22Rv1 (cell line): Measurements from ENCODE around the gene ADGRL1.
A peak's percentile ranks its signal among the peaks of the same experiment; 100 is the strongest.

ENCODE experiments used
- CTCF ChIP-seq: fragments of 450-650 bp; IDR thresholded peaks from 2 replicates; pipeline ENCODE4 v1.5.1; 2017; ENCODE audit warnings: mild to moderate bottlenecking
- ZFX ChIP-seq: fragments of 450-650 bp; IDR thresholded peaks from 2 replicates; pipeline ENCODE4 v1.6.1; 2017; ENCODE audit warnings: antibody characterized with exemption, borderline replicate concordance

- TF ChIP-seq CTCF: peak; percentile 67
- TF ChIP-seq ZFX: no peak
Observed at GRCh38 chr19:14113762-14114414, 92.1 kb downstream of the ADGRL1 start.
